HG03064 (cell line): ENCODE results near the gene MRPS5.

ENCODE experiments used
- ATAC-seq: cut with Tn5 transposase; IDR thresholded peaks from one replicate; pipeline ENCODE4 v1.9.1; 2021; ENCODE audit warnings: low read depth; ENCODE audit not compliant: unreplicated experiment

MRPS5 gene

DNA sequence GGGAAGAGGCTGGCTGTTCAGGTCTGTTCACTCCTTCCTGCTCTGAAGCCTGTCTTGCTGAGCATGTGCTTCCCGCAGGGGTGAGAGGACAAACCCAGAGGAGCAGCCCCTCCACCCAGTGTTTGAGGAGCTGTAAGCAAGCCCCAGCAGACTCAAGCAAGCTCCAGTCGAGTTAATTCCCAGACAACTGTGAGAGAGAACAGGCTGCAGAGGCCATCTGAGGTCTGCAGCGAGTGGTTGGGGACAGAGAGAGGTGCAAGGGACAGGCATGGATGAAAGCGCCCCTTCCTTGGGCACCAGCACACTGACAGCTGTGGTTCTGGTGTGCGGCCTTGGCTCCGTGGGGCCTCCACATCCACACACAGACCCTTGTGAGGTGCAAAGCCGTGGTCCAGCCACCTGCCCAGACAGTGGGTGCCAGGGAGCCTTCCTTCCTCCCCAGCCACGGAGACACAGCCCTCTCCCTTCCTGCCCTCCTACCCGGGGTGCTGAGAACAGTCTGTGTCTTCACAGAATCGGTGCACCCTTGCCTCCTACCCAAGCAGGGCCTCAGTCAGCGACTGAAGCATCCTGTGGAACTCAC, 59.9 kb downstream of the MRPS5 start:
- no peak for ATAC-seq

DNA sequence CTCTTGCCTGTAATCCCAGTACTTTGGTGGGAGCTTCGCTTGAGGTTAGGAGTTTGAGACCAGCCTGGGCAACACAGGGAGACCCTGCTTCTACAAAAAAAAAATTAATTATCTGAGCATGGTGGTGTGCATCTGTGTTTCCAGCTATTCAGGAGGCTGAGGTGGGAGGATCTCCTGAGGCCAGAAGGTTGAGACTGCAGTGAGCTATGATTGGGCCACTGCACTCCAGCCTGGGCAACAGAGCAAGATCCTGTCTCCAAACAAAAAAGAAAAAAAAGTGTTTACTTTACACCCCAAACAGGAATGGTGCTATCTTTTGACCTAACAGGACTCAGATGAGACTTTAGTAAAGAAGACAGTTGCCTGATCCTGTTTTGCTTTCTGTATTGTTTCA, 60.5 kb downstream of the MRPS5 start:
- no peak for ATAC-seq

DNA sequence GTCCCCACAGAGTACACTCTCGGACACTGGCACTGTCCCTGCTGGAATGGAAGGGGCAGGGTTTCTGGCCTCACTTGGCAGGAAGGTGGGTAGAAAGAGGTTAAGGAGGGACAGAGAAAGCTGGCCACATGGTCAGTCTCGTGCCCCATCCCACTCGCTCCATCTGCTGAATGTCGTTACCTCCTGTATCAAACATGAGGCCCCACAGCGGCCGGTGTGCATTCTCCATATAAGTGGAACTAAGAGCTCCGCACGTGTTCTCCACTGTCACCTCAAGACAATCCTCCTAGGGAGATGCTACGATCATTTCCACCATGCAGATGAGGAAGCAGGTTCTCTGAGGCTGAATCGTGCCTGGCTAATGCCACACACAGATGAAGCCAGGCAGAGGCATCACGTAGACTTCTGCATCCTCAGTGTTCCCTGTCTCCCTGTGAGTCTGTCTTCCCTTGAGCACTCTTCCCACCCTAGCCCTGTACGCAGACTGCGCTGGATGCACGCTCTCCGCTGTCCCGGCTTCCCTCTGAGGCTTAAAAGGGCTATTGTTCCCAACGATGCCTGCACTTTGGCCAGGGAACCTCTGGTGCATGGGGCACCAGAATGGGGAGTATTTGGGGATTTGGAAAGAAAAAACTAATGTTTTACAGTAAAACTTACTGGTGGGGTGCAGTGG, 61.0 kb downstream of the MRPS5 start:
- ATAC-seq = no peak

DNA sequence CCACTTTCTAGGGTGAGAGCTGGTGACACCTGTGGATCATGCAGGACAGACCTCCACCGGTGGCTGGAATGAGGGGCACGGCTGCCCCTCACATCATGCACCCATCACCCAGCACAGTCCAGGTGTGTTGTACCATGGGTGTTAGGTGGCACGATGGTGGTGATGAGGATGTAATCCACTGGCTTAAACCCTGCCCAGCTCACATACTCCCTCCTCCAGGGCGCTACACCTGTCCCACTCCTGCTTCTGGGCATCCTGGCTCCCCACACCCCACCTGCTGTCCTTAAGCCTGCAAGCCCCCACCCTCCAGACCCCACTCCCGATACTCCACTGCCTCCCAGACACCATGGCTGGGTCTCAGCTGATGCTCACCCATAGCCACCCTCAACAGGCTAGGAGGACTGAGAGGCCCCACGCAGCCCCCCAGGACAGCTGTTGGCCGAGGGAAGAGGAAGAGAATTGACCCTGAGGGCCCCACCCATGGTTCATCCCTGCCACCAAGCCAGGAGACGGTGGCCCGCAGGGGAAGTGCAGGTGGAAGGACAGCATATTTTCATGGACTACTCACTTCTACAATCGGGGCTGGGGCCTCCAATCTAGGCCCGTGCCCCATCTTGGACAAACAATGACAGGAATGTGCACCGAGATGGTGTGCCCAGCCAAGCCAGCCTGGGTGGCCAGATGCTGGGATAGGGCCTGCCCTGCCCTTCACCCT, 61.8 kb downstream of the MRPS5 start:
- no peak for ATAC-seq

- no peak for ATAC-seq
These were observed 62.5 kb downstream of the MRPS5 start for GRCh38 chr2:95058989-95059641.

GRCh38 chr2:95058466-95058988, 63.1 kb downstream of the MRPS5 start:
- no peak for ATAC-seq

DNA sequence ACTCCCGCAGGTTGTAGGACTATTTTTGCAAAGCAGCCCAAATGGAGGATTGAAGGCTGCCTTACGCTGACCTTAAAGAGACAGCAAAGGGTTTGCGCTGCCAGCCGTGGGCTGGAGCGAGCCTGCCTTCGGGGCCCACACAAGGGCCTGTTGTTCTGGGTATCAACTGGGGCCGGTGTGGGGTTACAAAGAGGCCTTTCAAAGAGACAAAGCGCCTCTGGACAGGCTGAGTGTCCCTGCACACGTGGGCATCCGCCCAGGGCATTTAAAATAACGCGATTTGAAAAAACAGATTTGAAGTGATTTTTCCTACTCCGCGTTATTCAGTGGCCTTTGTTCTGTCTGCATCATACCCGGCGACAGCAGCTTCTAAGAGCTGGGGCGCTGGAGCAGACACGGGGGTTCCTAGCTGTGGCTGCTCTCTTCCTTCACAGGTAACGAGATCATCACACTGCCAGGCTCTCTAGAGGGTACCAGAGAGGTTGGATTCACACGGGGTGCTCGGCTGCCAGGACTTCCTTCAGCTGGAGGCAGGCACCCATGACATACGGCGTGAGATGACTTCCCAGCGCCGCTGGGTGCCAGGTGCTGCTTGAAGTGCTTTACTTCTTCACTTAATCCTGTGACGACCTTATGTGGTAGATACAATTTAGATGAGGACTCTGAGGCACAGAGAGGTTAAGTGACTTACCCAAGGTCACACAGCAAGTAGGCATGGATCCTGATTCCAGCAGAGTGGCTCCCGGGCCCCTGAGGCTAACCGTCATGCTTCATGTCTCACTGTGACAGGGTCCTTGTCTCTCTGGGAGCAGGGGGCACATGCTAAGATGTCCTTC, 63.9 kb downstream of the MRPS5 start:
- no peak for ATAC-seq

GRCh38 chr2:95056461-95057459, 64.8 kb downstream of the MRPS5 start:
- no peak for ATAC-seq

DNA sequence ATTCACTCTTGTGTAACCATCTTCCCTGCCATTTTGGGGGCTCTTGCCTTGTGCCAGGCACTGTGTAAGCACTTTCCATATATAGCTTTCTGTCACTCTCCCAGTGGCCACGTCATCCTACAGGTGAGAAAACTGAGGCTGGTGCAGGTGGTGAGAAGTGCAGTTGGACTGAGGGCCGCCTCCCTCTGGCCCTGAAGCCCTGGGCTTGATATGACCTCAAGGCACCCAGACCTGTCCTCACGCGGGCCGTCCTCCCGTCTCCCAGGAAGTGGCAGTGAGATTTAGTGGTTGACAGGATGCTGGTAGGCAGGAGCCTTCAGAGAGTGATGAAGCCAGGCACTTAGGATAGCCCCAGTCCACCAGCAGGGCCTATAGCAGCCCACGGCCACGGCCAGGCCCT, 65.6 kb downstream of the MRPS5 start:
- no peak for ATAC-seq

- no peak for ATAC-seq
These were observed 66.3 kb downstream of the MRPS5 start for GRCh38 chr2:95055262-95055661.

- ATAC-seq = no peak
These were observed 67.6 kb downstream of the MRPS5 start for GRCh38 chr2:95054016-95054415.

DNA sequence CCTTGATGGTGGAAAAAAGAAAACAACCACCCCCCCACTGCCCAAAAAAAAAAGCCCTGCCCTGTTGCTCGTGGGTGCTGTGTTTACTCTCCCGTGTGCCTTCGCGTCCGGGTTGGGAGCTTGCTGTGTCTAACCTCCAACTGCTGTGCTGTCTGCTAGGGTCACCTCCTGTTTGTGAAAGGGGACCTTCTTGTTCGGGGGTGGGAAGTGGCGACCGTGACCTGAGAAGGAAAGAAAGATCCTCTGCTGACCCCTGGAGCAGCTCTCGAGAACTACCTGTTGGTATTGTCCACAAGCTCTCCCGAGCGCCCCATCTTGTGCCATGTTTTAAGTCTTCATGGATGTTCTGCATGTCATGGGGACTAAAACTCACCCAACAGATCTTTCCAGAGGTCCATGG, 68.1 kb downstream of the MRPS5 start:
- ATAC-seq = no peak

- no peak for ATAC-seq
These were observed 68.7 kb downstream of the MRPS5 start for GRCh38 chr2:95052804-95053479.

GRCh38 chr2:95052307-95052706, 69.3 kb downstream of the MRPS5 start:
- ATAC-seq = no peak

- ATAC-seq = no peak
These were observed 70.0 kb downstream of the MRPS5 start for GRCh38 chr2:95051626-95052025.

DNA sequence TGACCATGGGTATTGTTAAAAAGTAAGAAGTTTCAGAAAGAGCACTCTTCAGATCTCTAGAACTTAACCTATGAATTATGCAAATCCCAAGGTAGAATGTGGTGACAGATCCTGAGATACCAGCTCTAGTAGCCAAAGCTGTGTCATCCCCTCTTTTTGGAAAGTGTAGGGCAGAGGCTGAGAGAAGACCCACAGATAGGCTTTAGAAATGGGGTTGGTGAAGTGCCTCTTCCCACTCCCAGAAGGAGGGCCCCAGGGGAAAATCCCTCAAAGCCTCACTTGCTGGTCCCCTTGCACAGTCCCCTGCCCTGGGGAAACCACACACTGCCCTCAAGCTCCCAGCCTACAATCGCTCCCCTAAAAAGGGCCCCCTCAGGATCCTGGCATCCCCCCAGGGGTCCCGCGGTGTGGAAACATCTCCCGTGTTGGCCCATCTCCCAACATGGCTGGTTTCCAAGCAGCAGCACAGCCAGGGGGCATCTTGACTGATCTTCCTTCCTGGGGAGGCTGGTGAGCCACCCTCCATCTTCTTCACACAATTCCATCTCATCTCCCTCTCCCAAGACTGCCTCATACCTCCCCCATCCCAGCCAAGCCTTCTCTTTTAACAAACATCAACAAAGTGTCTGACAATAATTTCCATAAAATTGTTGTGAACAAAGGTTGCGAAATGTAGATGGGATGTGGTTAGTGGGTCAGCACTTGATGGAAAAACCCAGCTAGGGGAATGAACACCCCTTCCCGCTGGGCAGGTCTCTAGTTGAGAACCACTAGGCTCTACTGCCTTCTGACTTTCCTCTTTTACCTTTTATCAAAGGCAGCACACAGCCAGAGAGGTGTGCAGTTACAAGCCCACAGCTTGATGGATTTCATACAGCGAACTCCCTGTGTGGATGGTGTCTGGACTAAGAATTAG, 71.0 kb downstream of the MRPS5 start:
- no peak for ATAC-seq

DNA sequence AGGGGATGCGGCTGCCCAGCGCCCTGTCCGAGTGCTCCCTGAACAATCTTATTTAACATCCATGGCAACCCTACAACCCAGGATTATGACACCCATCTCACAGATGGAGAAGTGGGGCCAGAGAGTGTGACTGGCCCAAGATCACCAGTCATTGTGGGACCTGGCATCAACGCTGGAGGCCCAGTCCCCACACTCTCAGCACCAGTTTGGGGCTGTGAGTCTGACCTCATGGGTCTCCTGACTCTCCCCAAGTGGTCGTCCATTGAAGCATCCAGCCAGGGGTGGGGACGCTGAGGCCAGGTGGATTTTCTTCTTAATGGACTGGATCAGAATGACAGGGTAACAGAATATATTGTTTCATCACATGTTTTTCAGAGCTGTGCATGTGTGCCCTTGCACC, 71.6 kb downstream of the MRPS5 start:
- no peak for ATAC-seq

GRCh38 chr2:95049683-95049955, 72.0 kb downstream of the MRPS5 start:
- ATAC-seq = no peak
